GM06990 (cell line): ENCODE results near the gene GNPTG.

Experiments
- DNase-seq: peaks from one replicate; pipeline ENCODE4 v3.0.0-alpha.2; 2011; ENCODE audit not compliant: insufficient read length; ENCODE audit errors: extremely low read depth
- H3K27me3 ChIP-seq: replicated peaks from 2 replicates; pipeline ENCODE4 v1.6.0; 2011; ENCODE audit warnings: low read length; ENCODE audit not compliant: control insufficient read depth, insufficient read depth
- H3K36me3 ChIP-seq: 2 replicates; pipeline ENCODE4 v1.5.1; 2011; ENCODE audit warnings: low read length; ENCODE audit not compliant: control insufficient read depth, insufficient read depth
- H3K4me3 ChIP-seq: replicated peaks from 2 replicates; pipeline ENCODE4 v1.5.1; 2011; ENCODE audit warnings: low read depth, mild to moderate bottlenecking, control low read depth, low read length
- CTCF ChIP-seq: IDR thresholded peaks from 2 replicates; pipeline ENCODE4 v1.5.1; 2011; ENCODE audit warnings: low read length, control low read depth, mild to moderate bottlenecking, inconsistent platforms; ENCODE audit not compliant: insufficient read depth, poor library complexity, severe bottlenecking

Gene GNPTG

DNA sequence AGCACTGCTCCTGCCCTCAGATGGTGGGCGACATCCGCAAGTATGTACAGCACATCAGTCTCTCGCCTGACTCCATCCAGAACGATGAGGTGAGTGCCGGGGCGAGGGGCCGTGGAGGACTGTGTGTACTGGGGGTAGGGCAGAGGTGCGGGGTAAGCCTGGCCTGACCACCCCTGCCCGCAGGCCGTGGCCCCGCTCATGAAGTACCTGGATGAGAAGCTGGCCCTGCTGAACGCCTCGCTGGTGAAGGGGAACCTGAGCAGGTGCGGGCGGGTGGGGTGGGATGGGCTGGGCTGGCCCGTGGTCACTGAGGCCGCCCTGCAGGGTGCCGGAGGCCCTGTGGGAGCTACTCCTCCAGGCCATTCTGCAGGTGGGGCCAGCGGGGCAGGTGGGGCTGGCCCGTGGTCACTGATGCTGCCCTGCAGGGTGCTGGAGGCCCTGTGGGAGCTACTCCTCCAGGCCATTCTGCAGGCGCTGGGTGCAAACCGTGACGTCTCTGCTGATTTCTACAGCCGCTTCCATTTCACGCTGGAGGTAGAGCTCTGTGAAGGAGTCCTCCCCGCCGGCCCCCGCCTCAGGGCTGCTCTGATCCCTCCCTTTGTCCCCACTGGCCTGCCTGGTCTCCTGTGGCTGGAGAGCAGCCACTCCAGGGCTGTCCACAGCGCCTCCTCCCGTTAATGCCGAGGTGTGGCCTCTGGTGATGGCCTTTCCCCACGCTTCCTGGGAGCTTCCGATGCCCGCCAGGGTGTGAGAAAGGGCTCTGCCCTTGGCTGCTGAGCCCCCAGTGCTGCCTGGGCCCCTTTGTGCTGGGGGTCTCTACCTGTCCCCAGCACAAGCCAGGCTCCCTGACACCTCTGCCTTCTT is 5.1 kb upstream of the GNPTG start:
- DNase-seq, result no peak
- no peaks in the 10 kb centered on the region; the same call in 1 of the 2 replicates for H3K27me3 ChIP-seq
- TF ChIP-seq CTCF, result no peak
- no peak overlapping the region for H3K4me3 ChIP-seq
- H3K36me3 ChIP-seq, result peaks cover 5% of the 10 kb centered on the region

DNA sequence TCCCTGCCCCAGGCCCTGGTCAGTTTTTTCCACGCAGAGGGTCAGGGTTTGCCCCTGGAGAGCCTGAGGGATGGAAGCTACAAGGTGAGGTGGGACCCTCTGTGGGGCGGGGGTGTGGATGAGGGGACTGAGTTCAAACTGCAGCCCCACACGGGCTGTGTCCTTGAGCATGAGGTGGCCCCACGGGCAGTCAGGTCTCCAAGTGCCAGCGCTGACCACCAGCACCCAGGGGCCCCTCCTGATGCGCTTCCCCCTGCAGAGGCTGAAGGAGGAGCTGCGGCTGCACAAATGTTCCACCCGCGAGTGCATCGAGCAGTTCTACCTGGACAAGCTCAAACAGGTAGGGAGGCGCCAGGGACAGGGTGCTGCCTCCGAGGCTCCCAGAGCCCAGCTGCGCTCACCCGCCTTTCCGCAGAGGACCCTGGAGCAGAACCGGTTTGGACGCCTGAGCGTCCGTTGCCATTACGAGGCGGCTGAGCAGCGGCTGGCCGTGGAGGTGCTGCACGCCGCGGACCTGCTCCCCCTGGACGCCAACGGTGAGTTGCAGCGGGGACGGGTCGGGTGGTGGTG is 4.4 kb upstream of the GNPTG start:
- Histone ChIP-seq H3K4me3 (no peak overlapping the region), H3K36me3 (peaks cover 5% of the 10 kb centered on the region), H3K27me3 (no peaks in the 10 kb centered on the region; the same call in 1 of the 2 replicates)
- no peak for DNase-seq
- no peak for TF ChIP-seq CTCF

GRCh38 chr16:1347962-1348361 is 3.8 kb upstream of the GNPTG start:
- Histone ChIP-seq H3K36me3 (peaks cover 5% of the 10 kb centered on the region), H3K27me3 (no peaks in the 10 kb centered on the region; the same call in 1 of the 2 replicates), H3K4me3 (no peak overlapping the region)
- DNase-seq, result no peak
- no peak for TF ChIP-seq CTCF

DNA sequence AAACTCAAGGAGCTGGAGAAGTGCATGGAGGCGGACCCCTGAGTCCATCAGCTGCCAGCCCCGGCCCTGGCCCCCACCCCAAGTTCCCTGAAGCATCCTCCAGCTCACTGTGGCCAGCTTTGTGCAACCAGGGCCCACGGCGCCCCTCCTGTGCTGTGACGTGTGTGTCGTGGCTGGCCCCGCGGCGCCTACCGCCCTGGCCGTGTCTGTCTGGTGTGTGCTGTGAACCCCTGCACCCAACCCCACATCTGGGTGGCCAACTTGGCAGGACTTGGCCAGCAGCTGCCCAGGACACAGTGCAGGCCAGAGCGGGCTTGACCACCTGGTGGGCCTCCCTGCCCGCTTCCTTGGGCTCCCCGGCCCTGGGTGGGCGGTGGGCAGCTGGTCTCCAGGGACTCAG is 3.3 kb upstream of the GNPTG start:
- no peak overlapping the region for H3K4me3 ChIP-seq
- no peak for TF ChIP-seq CTCF
- H3K27me3 ChIP-seq, result no peaks in the 10 kb centered on the region; the same call in 1 of the 2 replicates
- H3K36me3 ChIP-seq, result peaks cover 5% of the 10 kb centered on the region
- DNase-seq, result no peak

DNA sequence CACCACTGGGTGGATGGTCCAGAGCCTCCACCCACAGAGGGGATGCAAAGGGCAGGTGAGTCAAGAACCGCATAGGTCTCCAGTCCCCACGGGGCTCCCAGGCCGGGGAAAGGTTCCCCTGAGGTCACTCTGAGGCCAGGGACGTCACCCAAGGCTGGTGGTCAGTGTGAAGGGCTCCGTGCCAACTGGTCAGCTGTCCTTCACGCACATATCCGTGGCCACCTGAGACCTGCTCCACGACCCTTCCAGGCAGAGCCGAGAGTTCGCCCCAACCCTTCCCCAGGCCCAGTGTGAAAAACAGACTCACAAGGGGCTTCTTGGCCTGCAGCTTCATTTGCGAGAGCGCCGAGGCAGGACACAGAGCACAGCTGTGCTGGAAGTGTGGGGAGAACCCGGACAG is 2.8 kb upstream of the GNPTG start:
- Histone ChIP-seq H3K36me3 (peaks cover 5% of the 10 kb centered on the region), H3K4me3 (no peak overlapping the region), H3K27me3 (no peaks in the 10 kb centered on the region)
- TF ChIP-seq CTCF, result no peak
- DNase-seq, result no peak
